ENCODE results near the gene SNW1. TPM values are rescaled to one million over a fixed set of nuclear protein-coding genes. Genes with fewer than 3 reads are reported as not detected.

The SNW1 gene
- total and polyA plus RNA-seq, 2 of the 13 experiments (the other 11 are each of a cell fraction or from before 2014, with no cell fraction given): 23.2 to 65.8 TPM

DNA sequence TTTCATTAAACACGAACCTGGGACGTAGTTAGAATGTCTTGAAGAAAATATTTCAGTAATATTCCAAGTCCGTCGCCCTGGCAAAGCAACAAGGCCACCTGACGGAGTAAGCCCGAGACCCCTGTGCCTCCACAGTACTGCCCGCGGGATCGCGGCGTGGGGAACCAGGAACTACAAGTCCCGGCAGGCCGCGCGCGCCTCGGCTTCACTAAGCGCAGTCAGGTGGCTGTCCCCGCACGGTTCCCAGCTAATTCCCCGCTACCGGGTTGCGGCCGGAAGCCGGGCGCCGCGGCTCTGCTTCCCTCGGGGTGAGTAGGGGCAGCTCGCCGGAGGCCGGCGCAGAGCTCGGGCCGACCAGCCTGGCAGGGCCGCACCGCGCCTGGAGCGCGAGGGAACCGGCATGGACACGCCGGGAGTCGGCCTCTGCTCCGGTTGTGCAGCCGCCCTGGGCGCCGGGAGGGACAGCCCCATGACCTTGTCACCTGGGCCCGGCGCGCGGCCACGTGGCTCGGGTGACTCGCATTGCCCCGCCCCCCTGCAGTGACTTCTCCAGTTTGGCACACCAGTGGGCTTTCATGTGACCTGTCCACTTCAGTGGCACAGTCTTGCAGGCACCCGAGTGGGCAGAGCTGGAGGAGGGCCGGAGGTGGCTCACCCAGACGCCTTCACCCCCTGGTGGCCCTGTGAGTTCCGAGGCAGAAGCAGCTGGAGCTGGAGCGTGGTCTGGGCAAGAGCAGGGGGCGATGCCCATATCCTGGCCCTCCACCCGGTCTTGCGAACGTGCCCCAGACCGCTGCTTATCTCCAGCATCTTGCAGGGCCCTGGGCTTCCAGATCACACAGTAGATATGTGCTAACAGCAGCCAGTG is 39.1 kb upstream of the SNW1 start, which contains the start of gene ADCK1:
Gene ADCK1 (plus strand): TSS at position 247 of the 868 bp plus-strand sequence. CDS start 18,870 bp downstream, outside the sequence.
- DNase-seq (ENCODE audit: low spot score) (peak; percentile 68), ATAC-seq (peak; percentile 95), FAIRE-seq (no peak)
- peak within 1 kb of the TSS; percentile 83 for H3K27ac ChIP-seq (ENCODE audit: extremely low read length, insufficient read depth, low read length)
- no peaks in the 10 kb centered on the region for H3K9me3 ChIP-seq (ENCODE audit: low read length)
- peak within 1 kb of the TSS; percentile 85 for H3K9ac ChIP-seq (ENCODE audit: insufficient read depth, low read depth, low read length)
- intact Hi-C loops (cut with micrococcal nuclease; ENCODE audit: unreplicated experiment) (loop anchor here (1.0 kb wide), 1 partner anchor 39 kb away; the partner anchor contains the start of gene SNW1), in situ Hi-C loops (cut with HindIII; ENCODE audit: extremely low pct_ligation_motif_present, low pct_unique_long_range_greater_than_20kb) (no loop called here)
- H3K27me3 ChIP-seq (ENCODE audit: control insufficient read depth in 1 of 2, insufficient read depth in 2 of 2, low read length in 2 of 2): no peaks in the 10 kb centered on the region
- TSS peak; percentile 76 for BruUV-seq (replicated peaks)
- H4K20me1 ChIP-seq (ENCODE audit: insufficient read depth, low read length): no peaks in the 10 kb centered on the region
- peak within 1 kb of the TSS; percentile 31 for H2AFZ ChIP-seq (ENCODE audit: low read length)
- ChIA-PET POLR2A (interaction anchor here (0.9 to 2.0 kb wide), 6 partner anchors 9 to 91 kb away, joined by 3 to 7 read pairs (median 4); partner anchors contain the start of gene SNW1), CTCF (ENCODE audit: low intra/inter-chr PET ratio, low total read pairs) (no interaction called here)
- H3K79me2 ChIP-seq (ENCODE audit: insufficient read depth, low read length): no peaks in the 10 kb centered on the region
- H3K36me3 ChIP-seq (replicated peaks in 1 of 2; ENCODE audit: control insufficient read depth in 1 of 2, insufficient read depth in 2 of 2, low read length in 2 of 2): no peaks in the 10 kb centered on the region
- H3K4me2 ChIP-seq (ENCODE audit: low read depth, low read length): peak within 1 kb of the TSS; percentile 98
- 5% methylated on average over 10 of the region's 66 CpGs for WGBS (ENCODE audit: low lambda C conversion rate)
- H3K4me3 ChIP-seq (replicated peaks in 1 of 3; ENCODE audit: insufficient read depth in 1 of 3, low read depth in 2 of 3, low read length in 3 of 3): peak within 1 kb of the TSS; percentile 69 to 94 (median 84)
- H3K4me1 ChIP-seq (ENCODE audit: insufficient read depth, low read length): peaks cover 46% of the 10 kb centered on the region
- TF ChIP-seq ZBTB38 (CRISPR knock-in tag; IDR thresholded peaks at IDR 0.05) (peak; percentile 58; the same call in 1 of the 2 replicates), PRMT3 (CRISPR knock-in tag; IDR thresholded peaks at IDR 0.05; ENCODE audit: borderline replicate concordance, low read depth) (no peak; the same call in 1 of the 2 replicates), ZNF224 (CRISPR knock-in tag; IDR thresholded peaks at IDR 0.05) (0 out of 2 replicates have a peak, but pooled peaks have one; percentile 10), HNF1A (IDR thresholded peaks at IDR 0.05; ENCODE audit: low read depth) (no peak; the same call in 1 of the 2 replicates), HNF1A (CRISPR knock-in tag; IDR thresholded peaks at IDR 0.05; ENCODE audit: borderline replicate concordance) (0 out of 2 replicates have a peak, but pooled peaks have one; percentile 30), SNAPC5 (CRISPR knock-in tag; IDR thresholded peaks at IDR 0.05; ENCODE audit: borderline replicate concordance) (no peak), AKAP8 (CRISPR knock-in tag; IDR thresholded peaks at IDR 0.05) (no peak), PBX2 (CRISPR knock-in tag; IDR thresholded peaks at IDR 0.05) (no peak), HOXA5 (CRISPR knock-in tag; IDR thresholded peaks at IDR 0.05) (no peak), ZNF451 (CRISPR knock-in tag; IDR thresholded peaks at IDR 0.05) (peak; percentile 66; the same call in 1 of the 2 replicates)
- TF ChIP-seq, protein P1, sequence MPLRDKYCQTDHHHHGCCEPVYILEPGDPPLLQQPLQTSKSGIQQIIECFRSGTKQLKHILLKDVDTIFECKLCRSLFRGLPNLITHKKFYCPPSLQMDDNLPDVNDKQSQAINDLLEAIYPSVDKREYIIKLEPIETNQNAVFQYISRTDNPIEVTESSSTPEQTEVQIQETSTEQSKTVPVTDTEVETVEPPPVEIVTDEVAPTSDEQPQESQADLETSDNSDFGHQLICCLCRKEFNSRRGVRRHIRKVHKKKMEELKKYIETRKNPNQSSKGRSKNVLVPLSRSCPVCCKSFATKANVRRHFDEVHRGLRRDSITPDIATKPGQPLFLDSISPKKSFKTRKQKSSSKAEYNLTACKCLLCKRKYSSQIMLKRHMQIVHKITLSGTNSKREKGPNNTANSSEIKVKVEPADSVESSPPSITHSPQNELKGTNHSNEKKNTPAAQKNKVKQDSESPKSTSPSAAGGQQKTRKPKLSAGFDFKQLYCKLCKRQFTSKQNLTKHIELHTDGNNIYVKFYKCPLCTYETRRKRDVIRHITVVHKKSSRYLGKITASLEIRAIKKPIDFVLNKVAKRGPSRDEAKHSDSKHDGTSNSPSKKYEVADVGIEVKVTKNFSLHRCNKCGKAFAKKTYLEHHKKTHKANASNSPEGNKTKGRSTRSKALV (CRISPR knock-in tag; IDR thresholded peaks at IDR 0.05): no peak
- TF ChIP-seq, protein P2, sequence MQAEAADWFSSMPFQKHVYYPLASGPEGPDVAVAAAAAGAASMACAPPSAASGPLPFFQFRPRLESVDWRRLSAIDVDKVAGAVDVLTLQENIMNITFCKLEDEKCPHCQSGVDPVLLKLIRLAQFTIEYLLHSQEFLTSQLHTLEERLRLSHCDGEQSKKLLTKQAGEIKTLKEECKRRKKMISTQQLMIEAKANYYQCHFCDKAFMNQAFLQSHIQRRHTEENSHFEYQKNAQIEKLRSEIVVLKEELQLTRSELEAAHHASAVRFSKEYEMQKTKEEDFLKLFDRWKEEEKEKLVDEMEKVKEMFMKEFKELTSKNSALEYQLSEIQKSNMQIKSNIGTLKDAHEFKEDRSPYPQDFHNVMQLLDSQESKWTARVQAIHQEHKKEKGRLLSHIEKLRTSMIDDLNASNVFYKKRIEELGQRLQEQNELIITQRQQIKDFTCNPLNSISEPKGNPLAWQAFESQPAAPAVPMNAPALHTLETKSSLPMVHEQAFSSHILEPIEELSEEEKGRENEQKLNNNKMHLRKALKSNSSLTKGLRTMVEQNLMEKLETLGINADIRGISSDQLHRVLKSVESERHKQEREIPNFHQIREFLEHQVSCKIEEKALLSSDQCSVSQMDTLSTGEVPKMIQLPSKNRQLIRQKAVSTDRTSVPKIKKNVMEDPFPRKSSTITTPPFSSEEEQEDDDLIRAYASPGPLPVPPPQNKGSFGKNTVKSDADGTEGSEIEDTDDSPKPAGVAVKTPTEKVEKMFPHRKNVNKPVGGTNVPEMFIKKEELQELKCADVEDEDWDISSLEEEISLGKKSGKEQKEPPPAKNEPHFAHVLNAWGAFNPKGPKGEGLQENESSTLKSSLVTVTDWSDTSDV (CRISPR knock-in tag; IDR thresholded peaks at IDR 0.05): peak; percentile 57
